CD8-positive, alpha-beta memory T cell (primary cell): ENCODE results near the gene ZNF587. TPM values are rescaled to one million over a fixed set of nuclear protein-coding genes. Genes with fewer than 3 reads are reported as not detected.
"Not testable (repeated sequence)": the region's sequence is repeated elsewhere in the genome, so short reads cannot be mapped to it uniquely, and the experiment has no call there.

Experiments
- CTCF ChIA-PET: fragments of 350-600 bp; sonication (Branson Sonifier 250); formaldehyde crosslinking; loops from one replicate; lab custom pipeline; 2021; ENCODE audit warnings: antibody characterized with exemption; lab: Charles Lee
- POLR2A ChIA-PET: fragments of 350-600 bp; sonication (Branson Sonifier 250); formaldehyde crosslinking; loops from one replicate; lab custom pipeline; 2021; ENCODE audit warnings: antibody characterized with exemption; lab: Charles Lee
- DNase-seq, 5 donors: peaks; one replicate each; pipeline versions ENCODE4 v3.0.0 to v3.0.0-alpha.2; 2020 to 2022; ENCODE audit warnings: mixed read lengths in 1 of 5
- H3K27ac ChIP-seq: one replicate; pipeline ENCODE4 v1.7.0; 2013; ENCODE audit warnings: low read depth, mild to moderate bottlenecking, low read length, moderate library complexity
- H3K27me3 ChIP-seq: 2 replicates; pipeline ENCODE4 v1.7.0; 2013; ENCODE audit warnings: low read length, mild to moderate bottlenecking; ENCODE audit not compliant: insufficient read depth, poor library complexity, severe bottlenecking
- H3K36me3 ChIP-seq: 2 replicates; pipeline ENCODE4 v1.7.0; 2013; ENCODE audit warnings: mild to moderate bottlenecking, low read length, moderate library complexity; ENCODE audit not compliant: insufficient read depth
- H3K4me1 ChIP-seq: 2 replicates; pipeline ENCODE4 v1.7.0; 2013; ENCODE audit warnings: mild to moderate bottlenecking, low read length, moderate library complexity; ENCODE audit not compliant: insufficient read depth
- H3K4me3 ChIP-seq: 2 replicates; pipeline ENCODE4 v1.7.0; 2013; ENCODE audit warnings: mild to moderate bottlenecking, low read length
- H3K9me3 ChIP-seq: 2 replicates; pipeline ENCODE4 v1.7.0; 2013; ENCODE audit warnings: mild to moderate bottlenecking, low read length
- H3K27ac Mint-ChIP-seq, 8 donors: one replicate each; pipeline ENCODE4 v1.8.0; 2020 to 2021; ENCODE audit warnings: mixed read lengths in 8 of 8, mild to moderate bottlenecking in 6 of 8, inconsistent platforms in 3 of 8, moderate library complexity in 3 of 8
- H3K27me3 Mint-ChIP-seq, 2 donors: one replicate each; pipeline ENCODE4 v1.8.0; 2020 to 2021; ENCODE audit warnings: mixed read lengths in 2 of 2, mild to moderate bottlenecking in 1 of 2, moderate library complexity in 1 of 2
- H3K36me3 Mint-ChIP-seq, 3 donors: one replicate each; pipeline ENCODE4 v1.8.0; 2020 to 2021; ENCODE audit warnings: mixed read lengths in 3 of 3, inconsistent platforms in 1 of 3, mild to moderate bottlenecking in 1 of 3
- H3K4me1 Mint-ChIP-seq, 3 donors: one replicate each; pipeline ENCODE4 v1.8.0; 2020 to 2021; ENCODE audit warnings: mixed read lengths in 3 of 3, inconsistent platforms in 1 of 3, mild to moderate bottlenecking in 1 of 3
- H3K4me3 Mint-ChIP-seq, 7 donors: one replicate each; pipeline ENCODE4 v1.8.0; 2020 to 2021; ENCODE audit warnings: mixed read lengths in 7 of 7, mild to moderate bottlenecking in 6 of 7, moderate library complexity in 4 of 7, inconsistent platforms in 2 of 7
- H3K9me3 Mint-ChIP-seq, 5 donors: one replicate each; pipeline ENCODE4 v1.8.0; 2020 to 2022; ENCODE audit warnings: mixed read lengths in 5 of 5, mild to moderate bottlenecking in 3 of 5, moderate library complexity in 2 of 5, inconsistent platforms in 1 of 5
- polyA plus RNA-seq: library from polyadenylated mRNA; unstranded; fragments of 300-500 nt; fragmentation: Illumina TruSeq; gene quantifications from one replicate; pipeline ENCODE4 v1.2.3, GENCODE V29; 2021
- total RNA-seq, 2 experiments: library from RNA; stranded (reverse); gene quantifications; one replicate each; pipeline ENCODE4 v1.2.3, GENCODE V29; 2021

The ZNF587 gene
- total and polyA plus RNA-seq, 3 experiments from 2014 or later: 4.8 to 27.2 (median 24.2) TPM

GRCh38 chr19:57817976-57818375 is 31.7 kb upstream of the ZNF587 start:
- Histone ChIP-seq H3K4me1 (peaks cover 28% of the 10 kb centered on the region), H3K27ac (no peak overlapping the region), H3K9me3 (no peaks in the 10 kb centered on the region), H3K4me3 (no peak overlapping the region), H3K27me3 (no peaks in the 10 kb centered on the region), H3K36me3 (no peaks in the 10 kb centered on the region)
- Mint-ChIP-seq H3K4me3 (peak overlapping the region in 5 of 7 donors; percentile 27 to 93 (median 64)), H3K27me3 (peaks cover 0 to 1% of the 10 kb centered on the region in 2 donors), H3K27ac (peak overlapping the region in 1 of 8 donors; percentile 85), H3K4me1 (peaks cover 56 to 66% (median 65%) of the 10 kb centered on the region in 3 donors), H3K9me3 (no peaks in the 10 kb centered on the region), H3K36me3 (peaks cover 0 to 34% (median 0%) of the 10 kb centered on the region in 3 donors)
- ChIA-PET CTCF (interaction anchor here (1.2 kb wide), 1 partner anchor 410 kb away, joined by 3 read pairs; no protein-coding TSS in a partner anchor), POLR2A (no interaction called here)
- DNase-seq: no peak

GRCh38 chr19:57818378-57818777 is 31.3 kb upstream of the ZNF587 start:
- peaks cover 0 to 37% (median 0%) of the 10 kb centered on the region in 3 donors for H3K36me3 Mint-ChIP-seq
- H3K4me1 ChIP-seq: peaks cover 24% of the 10 kb centered on the region
- H3K9me3 Mint-ChIP-seq: no peaks in the 10 kb centered on the region
- no peak overlapping the region for H3K27ac ChIP-seq
- H3K4me3 Mint-ChIP-seq: peak overlapping the region; percentile 56 to 98 (median 75)
- H3K27me3 Mint-ChIP-seq: peaks cover 0 to 1% of the 10 kb centered on the region in 2 donors
- no peak for DNase-seq
- H3K9me3 ChIP-seq: no peaks in the 10 kb centered on the region
- H3K4me1 Mint-ChIP-seq: peaks cover 56 to 66% (median 65%) of the 10 kb centered on the region in 3 donors
- ChIA-PET CTCF (interaction anchor here (0.7 to 1.6 kb wide), 4 partner anchors 71 to 410 kb away, joined by 3 to 4 read pairs (median 3); partner anchors contain the start of genes ZNF416 and ZNF417), POLR2A (interaction anchor here (0.6 kb wide), 1 partner anchor 203 kb away, joined by 3 read pairs; no protein-coding TSS in a partner anchor)
- peak overlapping the region in 6 of 8 donors; percentile 43 to 99 (median 84) for H3K27ac Mint-ChIP-seq
- no peak overlapping the region for H3K4me3 ChIP-seq
- H3K27me3 ChIP-seq: no peaks in the 10 kb centered on the region
- no peaks in the 10 kb centered on the region for H3K36me3 ChIP-seq

GRCh38 chr19:57819475-57820148 is 30.0 kb upstream of the ZNF587 start:
- ChIA-PET CTCF (interaction anchor here (1.2 to 1.6 kb wide), 3 partner anchors 8 to 138 kb away, joined by 3 to 5 read pairs (median 3); partner anchors contain the start of gene ZNF551), POLR2A (interaction anchor here (0.7 to 1.7 kb wide), 7 partner anchors 30 to 540 kb away, joined by 3 to 5 read pairs (median 4); partner anchors contain the start of genes ZNF154, ZNF329, ZNF460 and ZNF586)
- Histone ChIP-seq H3K27ac (peak overlapping the region; percentile 99), H3K36me3 (no peaks in the 10 kb centered on the region), H3K27me3 (no peaks in the 10 kb centered on the region), H3K9me3 (no peaks in the 10 kb centered on the region), H3K4me3 (peak overlapping the region; percentile 100), H3K4me1 (peaks cover 16% of the 10 kb centered on the region)
- Mint-ChIP-seq H3K27me3 (peaks cover 0 to 1% of the 10 kb centered on the region in 2 donors), H3K9me3 (no peaks in the 10 kb centered on the region), H3K36me3 (peaks cover 0 to 39% (median 2%) of the 10 kb centered on the region in 3 donors), H3K4me3 (peak overlapping the region; percentile 93 to 99 (median 98)), H3K27ac (peak overlapping the region; percentile 85 to 99 (median 98)), H3K4me1 (peaks cover 54 to 69% (median 67%) of the 10 kb centered on the region in 3 donors)
- DNase-seq: peak; percentile 72 to 88 (median 82)

GRCh38 chr19:57820599-57820998 is 29.1 kb upstream of the ZNF587 start:
- Mint-ChIP-seq H3K4me1 (peaks cover 47 to 62% (median 61%) of the 10 kb centered on the region in 3 donors), H3K4me3 (peak overlapping the region; percentile 93 to 99 (median 98)), H3K27ac (peak overlapping the region; percentile 85 to 99 (median 98)), H3K36me3 (peaks cover 0 to 41% (median 2%) of the 10 kb centered on the region in 3 donors), H3K9me3 (no peaks in the 10 kb centered on the region), H3K27me3 (peaks cover 0 to 1% of the 10 kb centered on the region in 2 donors)
- H3K4me3 ChIP-seq: peak overlapping the region; percentile 100
- H3K27me3 ChIP-seq: no peaks in the 10 kb centered on the region
- H3K36me3 ChIP-seq: no peaks in the 10 kb centered on the region
- CTCF ChIA-PET: interaction anchor here (1.2 kb wide), 1 partner anchor 7 kb away, joined by 3 read pairs; no protein-coding TSS in a partner anchor
- POLR2A ChIA-PET: interaction anchor here (0.8 kb wide), 1 partner anchor 330 kb away, joined by 4 read pairs; the partner anchor contains the start of gene ZNF329
- peak overlapping the region; percentile 99 for H3K27ac ChIP-seq
- H3K9me3 ChIP-seq: no peaks in the 10 kb centered on the region
- H3K4me1 ChIP-seq: peaks cover 10% of the 10 kb centered on the region
- no peak for DNase-seq

DNA sequence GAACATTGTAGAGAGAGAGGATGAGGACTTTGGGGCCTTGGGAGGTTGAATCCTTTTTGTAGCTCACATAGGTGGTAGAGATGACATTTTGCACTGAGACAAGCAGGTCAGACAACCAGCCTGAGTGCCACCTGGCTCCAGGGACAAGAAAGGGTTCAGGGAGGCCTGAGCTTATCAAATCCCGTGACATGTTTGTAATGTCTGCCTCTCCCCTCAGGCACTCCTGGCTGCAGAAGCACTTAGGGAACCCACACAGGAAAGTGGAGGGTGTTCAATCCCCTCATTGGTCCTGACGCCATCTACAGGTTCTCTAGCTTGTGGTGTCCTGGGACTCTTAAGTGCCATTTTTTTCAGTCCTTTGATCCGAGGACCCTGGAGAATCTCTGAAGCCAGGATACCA is 28.6 kb upstream of the ZNF587 start:
- peak overlapping the region; percentile 93 to 99 (median 98) for H3K4me3 Mint-ChIP-seq
- H3K9me3 ChIP-seq, H3K27me3 ChIP-seq, H3K9me3 Mint-ChIP-seq, H3K27ac ChIP-seq, H3K36me3 ChIP-seq, POLR2A ChIA-PET, CTCF ChIA-PET, H3K27me3 Mint-ChIP-seq, H3K4me3 ChIP-seq, DNase-seq: not testable (repeated sequence)
- H3K27ac Mint-ChIP-seq: peak overlapping the region; percentile 56 to 99 (median 96)
- H3K4me1 Mint-ChIP-seq: peaks cover 48 to 64% (median 62%) of the 10 kb centered on the region in 3 donors
- H3K36me3 Mint-ChIP-seq: peaks cover 0 to 43% (median 3%) of the 10 kb centered on the region in 3 donors
- H3K4me1 ChIP-seq: peaks cover 10% of the 10 kb centered on the region

GRCh38 chr19:57821501-57821900 is 28.2 kb upstream of the ZNF587 start:
- H3K4me3 ChIP-seq, H3K27ac ChIP-seq, H3K9me3 Mint-ChIP-seq, H3K36me3 ChIP-seq, CTCF ChIA-PET, H3K27me3 ChIP-seq, POLR2A ChIA-PET, H3K9me3 ChIP-seq, H3K27me3 Mint-ChIP-seq, DNase-seq: not testable (repeated sequence)
- Mint-ChIP-seq H3K4me1 (peaks cover 49 to 66% (median 62%) of the 10 kb centered on the region in 3 donors), H3K4me3 (peak overlapping the region in 3 of 7 donors; percentile 18 to 95 (median 93)), H3K27ac (peak overlapping the region in 3 of 8 donors; percentile 7 to 96 (median 46)), H3K36me3 (peaks cover 0 to 45% (median 4%) of the 10 kb centered on the region in 3 donors)
- H3K4me1 ChIP-seq: peaks cover 10% of the 10 kb centered on the region

GRCh38 chr19:57823155-57823554 is 26.5 kb upstream of the ZNF587 start:
- H3K27me3 ChIP-seq, H3K36me3 ChIP-seq, DNase-seq, POLR2A ChIA-PET, H3K9me3 Mint-ChIP-seq, H3K4me3 ChIP-seq, H3K27ac ChIP-seq, H3K9me3 ChIP-seq, H3K27me3 Mint-ChIP-seq, CTCF ChIA-PET: not testable (repeated sequence)
- Mint-ChIP-seq H3K36me3 (peaks cover 0 to 54% (median 6%) of the 10 kb centered on the region in 3 donors), H3K27ac (peak overlapping the region in 3 of 8 donors; percentile 0 to 56 (median 46)), H3K4me3 (peak overlapping the region in 2 of 7 donors; percentile 6 to 20), H3K4me1 (peaks cover 58 to 75% (median 70%) of the 10 kb centered on the region in 3 donors)
- H3K4me1 ChIP-seq: peaks cover 10% of the 10 kb centered on the region
